ENCODE results near the gene FHOD1.

FHOD1 gene

GRCh38 chr16:67187175-67187890, 59.9 kb downstream of the FHOD1 start:
- peak overlapping the region; percentile 6 for H3K14ac ChIP-seq (ENCODE audit: low read length)
- H3K4me1 ChIP-seq (ENCODE audit: control insufficient read depth in 2 of 2, insufficient read depth in 1 of 2, low read depth in 1 of 2, low read length in 2 of 2), result peaks cover 17 to 18% of the 10 kb centered on the region in 2 donors
- no peaks in the 10 kb centered on the region for H3K36me3 ChIP-seq (replicated peaks in 1 of 2; ENCODE audit: control insufficient read depth in 2 of 2, insufficient read depth in 2 of 2, low read length in 2 of 2)
- H2BK15ac ChIP-seq (ENCODE audit: low read length), result peak overlapping the region; percentile 79
- WGBS, 2 donors (ENCODE audit: extremely low coverage in 2 of 2, insufficient read length in 2 of 2, insufficient replicate concordance in 1 of 2), result no CpG with 5 or more reads among the region's 26 CpGs
- H2BK12ac ChIP-seq (ENCODE audit: low read length), result peak overlapping the region; percentile 48
- H3K4ac ChIP-seq (ENCODE audit: low read length), result peak overlapping the region; percentile 28
- no peaks in the 10 kb centered on the region for H3K9me3 ChIP-seq (replicated peaks in 1 of 2; ENCODE audit: control insufficient read depth in 2 of 2, insufficient read depth in 1 of 2, low read depth in 1 of 2, low read length in 2 of 2)
- H4K91ac ChIP-seq (ENCODE audit: low read depth, low read length, poor library complexity), result no peak overlapping the region
- no peak for DNase-seq (ENCODE audit: low spot score)
- H3K27ac ChIP-seq (replicated peaks; ENCODE audit: low read length), result no peak overlapping the region
- H3K79me1 ChIP-seq (ENCODE audit: low read depth, low read length), result peaks cover 7% of the 10 kb centered on the region
- no peak overlapping the region for H2BK5ac ChIP-seq (ENCODE audit: low read length)
- peak overlapping the region; percentile 77 for H2AK5ac ChIP-seq (ENCODE audit: low read depth, low read length)
- H3K27me3 ChIP-seq (ENCODE audit: control insufficient read depth in 3 of 3, insufficient read depth in 3 of 3, low read depth in 1 of 3, low read length in 3 of 3), result peaks cover 5 to 30% (median 8%) of the 10 kb centered on the region in 3 experiments
- H4K8ac ChIP-seq (ENCODE audit: low read depth, low read length), result peak overlapping the region; percentile 78
- peak overlapping the region; percentile 69 for H3K18ac ChIP-seq (ENCODE audit: low read length)
- peak overlapping the region; percentile 67 for H3K9ac ChIP-seq (ENCODE audit: low read depth, low read length, poor library complexity)
- H2AFZ ChIP-seq (ENCODE audit: low read length), result no peak overlapping the region
- H3K4me3 ChIP-seq (ENCODE audit: low read length in 2 of 2), result no peak overlapping the region
- no peak overlapping the region for H3K4me2 ChIP-seq (ENCODE audit: insufficient read depth, low read length, poor library complexity, severe bottlenecking)
- H3K23ac ChIP-seq (ENCODE audit: low read depth, low read length, poor library complexity), result peak overlapping the region; percentile 63
- H2BK120ac ChIP-seq (ENCODE audit: low read depth, low read length), result no peak overlapping the region

- peak overlapping the region; percentile 86 for H3K23ac ChIP-seq (ENCODE audit: low read depth, low read length, poor library complexity)
- DNase-seq (ENCODE audit: low spot score), result no peak
- H3K4ac ChIP-seq (ENCODE audit: low read length), result no peak overlapping the region
- no peak overlapping the region for H4K91ac ChIP-seq (ENCODE audit: low read depth, low read length, poor library complexity)
- peak overlapping the region; percentile 57 for H4K8ac ChIP-seq (ENCODE audit: low read depth, low read length)
- no peak overlapping the region for H2BK5ac ChIP-seq (ENCODE audit: low read length)
- WGBS, 2 donors (ENCODE audit: extremely low coverage in 2 of 2, insufficient read length in 2 of 2, insufficient replicate concordance in 1 of 2), result no CpG with 5 or more reads among the region's 5 CpGs
- H2BK120ac ChIP-seq (ENCODE audit: low read depth, low read length), result no peak overlapping the region
- peak overlapping the region in 1 of 2 donors; percentile 8 for H3K4me3 ChIP-seq (ENCODE audit: low read length in 2 of 2)
- peaks cover 5 to 30% (median 8%) of the 10 kb centered on the region in 3 experiments for H3K27me3 ChIP-seq (ENCODE audit: control insufficient read depth in 3 of 3, insufficient read depth in 3 of 3, low read depth in 1 of 3, low read length in 3 of 3)
- peaks cover 7% of the 10 kb centered on the region for H3K79me1 ChIP-seq (ENCODE audit: low read depth, low read length)
- no peak overlapping the region for H2AFZ ChIP-seq (ENCODE audit: low read length)
- H3K18ac ChIP-seq (ENCODE audit: low read length), result no peak overlapping the region
- H2BK12ac ChIP-seq (ENCODE audit: low read length), result peak overlapping the region; percentile 46
- H2BK15ac ChIP-seq (ENCODE audit: low read length), result no peak overlapping the region
- H3K9ac ChIP-seq (ENCODE audit: low read depth, low read length, poor library complexity), result peak overlapping the region; percentile 75
- H3K14ac ChIP-seq (ENCODE audit: low read length), result no peak overlapping the region
- peak overlapping the region; percentile 15 for H3K4me2 ChIP-seq (ENCODE audit: insufficient read depth, low read length, poor library complexity, severe bottlenecking)
- peak overlapping the region; percentile 58 for H2AK5ac ChIP-seq (ENCODE audit: low read depth, low read length)
- H3K36me3 ChIP-seq (replicated peaks in 1 of 2; ENCODE audit: control insufficient read depth in 2 of 2, insufficient read depth in 2 of 2, low read length in 2 of 2), result no peaks in the 10 kb centered on the region
- no peak overlapping the region for H3K27ac ChIP-seq (replicated peaks; ENCODE audit: low read length)
- peaks cover 17% of the 10 kb centered on the region in 2 donors for H3K4me1 ChIP-seq (ENCODE audit: control insufficient read depth in 2 of 2, insufficient read depth in 1 of 2, low read depth in 1 of 2, low read length in 2 of 2)
- no peaks in the 10 kb centered on the region for H3K9me3 ChIP-seq (replicated peaks in 1 of 2; ENCODE audit: control insufficient read depth in 2 of 2, insufficient read depth in 1 of 2, low read depth in 1 of 2, low read length in 2 of 2)
Measured at GRCh38 chr16:67186550-67186950, 60.7 kb downstream of the FHOD1 start.

GRCh38 chr16:67185651-67186134, 61.6 kb downstream of the FHOD1 start:
- H3K9me3 ChIP-seq (replicated peaks in 1 of 2; ENCODE audit: control insufficient read depth in 2 of 2, insufficient read depth in 1 of 2, low read depth in 1 of 2, low read length in 2 of 2), result no peaks in the 10 kb centered on the region
- peaks cover 7% of the 10 kb centered on the region for H3K79me1 ChIP-seq (ENCODE audit: low read depth, low read length)
- H3K9ac ChIP-seq (ENCODE audit: low read depth, low read length, poor library complexity), result no peak overlapping the region
- H4K8ac ChIP-seq (ENCODE audit: low read depth, low read length), result no peak overlapping the region
- no peak overlapping the region for H3K23ac ChIP-seq (ENCODE audit: low read depth, low read length, poor library complexity)
- H2AFZ ChIP-seq (ENCODE audit: low read length), result no peak overlapping the region
- no peak overlapping the region for H3K4ac ChIP-seq (ENCODE audit: low read length)
- H2BK120ac ChIP-seq (ENCODE audit: low read depth, low read length), result no peak overlapping the region
- peaks cover 0 to 3% of the 10 kb centered on the region in 2 donors for H3K36me3 ChIP-seq (replicated peaks in 1 of 2; ENCODE audit: control insufficient read depth in 2 of 2, insufficient read depth in 2 of 2, low read length in 2 of 2)
- DNase-seq (ENCODE audit: low spot score), result no peak
- H3K4me1 ChIP-seq (ENCODE audit: control insufficient read depth in 2 of 2, insufficient read depth in 1 of 2, low read depth in 1 of 2, low read length in 2 of 2), result peaks cover 16 to 17% of the 10 kb centered on the region in 2 donors
- no peak overlapping the region for H2BK15ac ChIP-seq (ENCODE audit: low read length)
- H3K27ac ChIP-seq (replicated peaks; ENCODE audit: low read length), result no peak overlapping the region
- no peak overlapping the region for H3K14ac ChIP-seq (ENCODE audit: low read length)
- no peak overlapping the region for H3K18ac ChIP-seq (ENCODE audit: low read length)
- no CpG with 5 or more reads among the region's 12 CpGs for WGBS, 2 donors (ENCODE audit: extremely low coverage in 2 of 2, insufficient read length in 2 of 2, insufficient replicate concordance in 1 of 2)
- no peak overlapping the region for H3K4me3 ChIP-seq (ENCODE audit: low read length in 2 of 2)
- H2BK12ac ChIP-seq (ENCODE audit: low read length), result no peak overlapping the region
- no peak overlapping the region for H2BK5ac ChIP-seq (ENCODE audit: low read length)
- peaks cover 5 to 30% (median 8%) of the 10 kb centered on the region in 3 experiments for H3K27me3 ChIP-seq (ENCODE audit: control insufficient read depth in 3 of 3, insufficient read depth in 3 of 3, low read depth in 1 of 3, low read length in 3 of 3)
- no peak overlapping the region for H4K91ac ChIP-seq (ENCODE audit: low read depth, low read length, poor library complexity)
- no peak overlapping the region for H2AK5ac ChIP-seq (ENCODE audit: low read depth, low read length)
- H3K4me2 ChIP-seq (ENCODE audit: insufficient read depth, low read length, poor library complexity, severe bottlenecking), result no peak overlapping the region

GRCh38 chr16:67184995-67185650, 62.2 kb downstream of the FHOD1 start:
- Histone ChIP-seq H3K18ac (ENCODE audit: low read length) (peak overlapping the region; percentile 57), H3K36me3 (replicated peaks in 1 of 2; ENCODE audit: control insufficient read depth in 2 of 2, insufficient read depth in 2 of 2, low read length in 2 of 2) (peaks cover 0 to 5% of the 10 kb centered on the region in 2 donors), H3K4me2 (ENCODE audit: insufficient read depth, low read length, poor library complexity, severe bottlenecking) (peak overlapping the region; percentile 11), H3K9me3 (replicated peaks in 1 of 2; ENCODE audit: control insufficient read depth in 2 of 2, insufficient read depth in 1 of 2, low read depth in 1 of 2, low read length in 2 of 2) (no peaks in the 10 kb centered on the region), H2BK15ac (ENCODE audit: low read length) (no peak overlapping the region), H3K79me1 (ENCODE audit: low read depth, low read length) (peaks cover 7% of the 10 kb centered on the region), H3K4me3 (ENCODE audit: low read length in 2 of 2) (peak overlapping the region in 1 of 2 donors; percentile 54), H2AK5ac (ENCODE audit: low read depth, low read length) (peak overlapping the region; percentile 52), H2AFZ (ENCODE audit: low read length) (no peak overlapping the region), H4K8ac (ENCODE audit: low read depth, low read length) (no peak overlapping the region), H3K23ac (ENCODE audit: low read depth, low read length, poor library complexity) (peak overlapping the region; percentile 98), H2BK5ac (ENCODE audit: low read length) (peak overlapping the region; percentile 82), H3K14ac (ENCODE audit: low read length) (peak overlapping the region; percentile 38), H3K27me3 (ENCODE audit: control insufficient read depth in 3 of 3, insufficient read depth in 3 of 3, low read depth in 1 of 3, low read length in 3 of 3) (peaks cover 5 to 30% (median 8%) of the 10 kb centered on the region in 3 experiments), H2BK120ac (ENCODE audit: low read depth, low read length) (no peak overlapping the region), H3K9ac (ENCODE audit: low read depth, low read length, poor library complexity) (no peak overlapping the region), H2BK12ac (ENCODE audit: low read length) (no peak overlapping the region), H3K27ac (replicated peaks; ENCODE audit: low read length) (no peak overlapping the region), H4K91ac (ENCODE audit: low read depth, low read length, poor library complexity) (no peak overlapping the region), H3K4me1 (ENCODE audit: control insufficient read depth in 2 of 2, insufficient read depth in 1 of 2, low read depth in 1 of 2, low read length in 2 of 2) (peaks cover 12 to 17% of the 10 kb centered on the region in 2 donors), H3K4ac (ENCODE audit: low read length) (no peak overlapping the region)
- no CpG with 5 or more reads among the region's 43 CpGs for WGBS, 2 donors (ENCODE audit: extremely low coverage in 2 of 2, insufficient read length in 2 of 2, insufficient replicate concordance in 1 of 2)
- DNase-seq (ENCODE audit: low spot score), result peak; percentile 81

Measured in neuronal stem cell (in vitro differentiated cells).